GM18909 (cell line): ENCODE data around the gene CORO6.
"Not testable (repeated sequence)": the region's sequence is repeated elsewhere in the genome, so short reads cannot be mapped to it uniquely, and the experiment has no call there.

Experiments used
- ATAC-seq: cut with Tn5 transposase; IDR thresholded peaks from one replicate; pipeline ENCODE4 v1.9.1; 2021; ENCODE audit warnings: mild to moderate bottlenecking; ENCODE audit not compliant: unreplicated experiment, poor library complexity

CORO6 gene

DNA sequence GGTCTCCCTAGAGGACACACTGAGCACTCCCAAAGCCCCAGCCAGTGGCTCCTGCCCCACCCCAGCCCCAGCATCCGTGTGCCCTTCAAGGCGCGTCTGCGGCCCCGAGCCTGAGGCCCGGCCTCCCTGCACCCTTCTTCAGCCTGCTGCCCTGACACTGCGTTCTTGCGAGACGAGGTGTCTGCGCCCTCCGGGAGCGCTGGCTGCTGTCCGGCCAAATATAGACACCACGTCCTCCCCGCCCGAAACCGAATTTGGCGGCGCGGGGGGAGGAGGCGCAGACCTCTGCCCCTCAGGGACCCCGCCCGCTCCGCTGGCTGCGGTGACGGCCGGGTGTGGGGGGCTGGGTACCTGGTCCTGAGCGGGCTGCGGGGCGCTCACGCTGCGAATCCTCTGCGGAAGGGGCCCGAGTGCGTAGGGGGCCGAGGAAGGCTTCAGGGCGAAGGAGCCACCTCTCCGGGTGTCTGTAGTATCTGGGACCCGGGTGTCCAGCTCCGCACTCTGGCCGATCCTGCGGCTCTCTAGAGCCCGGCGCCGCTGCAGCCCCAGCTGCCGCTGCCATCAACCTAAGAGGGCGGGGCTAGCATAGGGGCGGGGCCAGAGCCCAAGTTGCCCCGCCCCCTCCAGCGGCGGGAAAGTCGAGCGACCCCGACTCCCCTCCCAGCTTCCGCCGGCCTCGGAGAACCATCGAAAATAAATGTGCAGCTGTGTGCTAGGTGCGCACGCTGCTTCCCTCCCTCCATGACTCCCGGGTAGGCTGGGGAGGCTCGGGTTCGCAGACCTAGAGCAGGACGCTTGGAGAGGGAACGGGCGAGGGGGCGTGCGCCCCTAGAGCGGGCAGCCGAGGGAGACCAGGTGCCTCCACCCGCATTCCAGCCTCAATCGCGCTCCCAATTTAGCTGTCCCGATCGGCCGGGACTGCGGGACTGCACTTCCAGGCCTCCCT lies at the start of gene CORO6:
CORO6 (minus strand) TSS at position 576 of the 946 bp plus-strand sequence. CDS start 1,491 bp downstream, outside the sequence.
- peak; percentile 59 for ATAC-seq

DNA sequence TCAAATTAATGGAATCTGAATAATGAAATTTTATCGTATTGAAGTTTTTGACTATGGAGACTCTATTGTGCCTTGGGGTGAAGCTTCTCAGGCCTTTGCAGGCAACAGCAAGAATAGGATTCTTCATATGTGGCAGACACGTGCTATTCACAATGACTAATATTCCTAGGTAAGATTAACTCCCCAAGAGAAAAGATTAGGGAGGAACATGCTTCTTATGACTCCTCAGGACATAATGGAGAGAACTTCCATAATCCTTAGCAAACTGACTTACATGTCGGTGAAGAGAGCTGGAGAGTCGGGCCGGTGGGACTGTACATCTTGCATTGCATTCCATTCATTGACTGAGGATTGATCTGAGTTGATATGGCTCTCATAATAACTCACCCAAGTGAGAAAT lies 48.9 kb upstream of the CORO6 start:
- ATAC-seq, result no peak

DNA sequence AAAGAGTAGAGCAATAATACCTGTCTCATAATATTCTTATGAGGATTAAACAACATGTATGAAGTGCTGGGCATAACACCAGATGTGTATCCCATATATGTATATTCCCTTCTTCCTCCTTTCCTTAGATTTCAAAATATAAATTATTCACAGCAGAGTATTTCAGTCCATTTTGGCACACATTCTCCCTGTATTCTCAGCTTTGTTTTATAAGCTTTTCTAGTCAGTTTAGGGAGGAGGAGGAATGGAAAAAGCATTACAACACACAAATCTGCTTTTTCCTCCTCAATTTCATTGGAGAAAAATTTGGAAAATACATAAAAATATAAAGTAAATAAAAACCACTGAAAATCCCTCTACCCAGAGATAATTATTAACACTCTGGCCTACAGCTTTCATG lies 46.6 kb upstream of the CORO6 start:
- ATAC-seq, result no peak

DNA sequence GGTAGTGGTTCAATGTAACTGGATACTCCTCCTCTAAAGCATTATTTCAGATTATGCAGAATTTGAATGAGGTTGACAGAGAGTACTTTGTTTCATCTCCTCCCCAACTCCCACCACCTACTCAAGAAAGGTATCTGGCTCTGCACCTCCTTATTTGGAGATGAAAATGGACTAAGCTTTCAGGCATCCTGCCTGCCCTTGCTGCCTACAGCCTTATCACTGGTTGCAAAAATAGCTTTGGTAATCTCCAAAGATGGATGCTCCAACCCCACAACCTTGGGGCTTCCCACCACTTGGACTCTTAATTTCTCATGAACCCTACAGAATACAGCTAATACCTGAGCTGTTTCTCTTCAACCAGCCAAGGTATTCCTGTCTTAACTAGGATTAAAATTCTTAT lies 45.3 kb upstream of the CORO6 start:
- no peak for ATAC-seq

DNA sequence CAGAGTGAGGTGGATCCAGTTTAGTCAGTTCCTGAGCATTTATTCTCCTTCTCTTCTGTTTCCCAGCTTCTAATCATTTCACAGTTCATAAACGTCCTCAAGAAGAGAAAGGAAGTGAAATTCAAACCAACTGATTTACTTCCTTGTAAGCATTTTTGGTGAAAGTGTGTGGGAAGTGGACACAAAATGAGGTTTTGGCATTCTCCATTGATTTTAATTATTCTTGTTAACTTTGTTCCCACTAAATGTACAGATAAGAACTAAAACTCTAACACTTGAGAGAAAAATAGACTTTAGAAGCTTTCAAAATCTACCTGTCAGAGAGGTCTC lies 42.7 kb upstream of the CORO6 start:
- ATAC-seq, result no peak

DNA sequence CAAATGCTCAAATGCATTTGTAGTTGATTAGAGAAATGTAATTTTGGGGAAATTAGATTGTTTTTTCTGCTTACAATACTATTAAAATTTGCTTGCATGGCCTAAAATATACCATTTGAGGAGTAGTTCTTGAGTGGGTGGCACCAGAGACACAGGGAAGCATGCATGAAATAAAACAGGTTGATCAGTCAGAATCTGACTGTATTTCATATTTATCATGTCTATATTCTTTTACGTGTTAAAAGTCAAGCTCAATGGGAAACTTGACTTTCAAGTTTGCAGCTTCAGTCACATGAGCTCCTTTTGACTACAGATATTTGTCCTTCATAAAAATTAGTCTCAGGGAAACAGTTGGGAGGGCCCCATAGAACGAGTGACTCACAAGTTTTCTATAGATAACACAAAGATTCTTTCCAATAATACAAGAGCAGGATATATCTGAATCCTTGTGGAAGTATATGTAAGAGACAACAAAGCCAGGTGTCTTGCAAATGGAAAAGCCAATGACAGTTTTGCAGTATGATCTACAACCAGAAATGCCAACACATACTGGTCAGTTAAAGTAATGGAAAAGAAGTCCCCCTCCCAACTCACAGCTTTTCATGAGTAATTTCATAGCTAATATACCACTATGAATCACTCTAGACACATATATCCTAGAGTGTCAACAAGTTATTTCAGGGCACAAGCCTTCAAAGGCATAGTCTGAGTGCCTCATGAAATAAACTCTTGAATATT lies 42.2 kb upstream of the CORO6 start:
- ATAC-seq, result no peak

DNA sequence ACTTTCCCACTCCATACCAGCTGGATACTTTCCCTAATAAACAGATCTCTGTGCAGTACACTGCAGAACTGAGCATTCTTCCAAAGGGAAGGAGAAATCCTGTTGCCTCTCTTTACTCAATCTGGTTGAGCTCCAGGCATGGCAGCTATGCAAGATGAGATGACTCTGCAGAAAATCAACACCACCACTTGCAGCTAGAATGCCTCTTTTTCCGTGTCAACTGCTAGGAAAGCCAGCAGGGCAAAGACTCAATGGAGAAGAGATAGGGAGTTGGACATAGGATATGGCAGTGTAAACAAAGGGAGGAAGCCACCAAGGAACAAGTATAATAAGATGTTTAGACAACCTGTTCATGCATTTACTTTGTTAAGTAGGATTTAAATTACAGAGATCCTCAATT lies 40.4 kb upstream of the CORO6 start:
- ATAC-seq, result no peak

DNA sequence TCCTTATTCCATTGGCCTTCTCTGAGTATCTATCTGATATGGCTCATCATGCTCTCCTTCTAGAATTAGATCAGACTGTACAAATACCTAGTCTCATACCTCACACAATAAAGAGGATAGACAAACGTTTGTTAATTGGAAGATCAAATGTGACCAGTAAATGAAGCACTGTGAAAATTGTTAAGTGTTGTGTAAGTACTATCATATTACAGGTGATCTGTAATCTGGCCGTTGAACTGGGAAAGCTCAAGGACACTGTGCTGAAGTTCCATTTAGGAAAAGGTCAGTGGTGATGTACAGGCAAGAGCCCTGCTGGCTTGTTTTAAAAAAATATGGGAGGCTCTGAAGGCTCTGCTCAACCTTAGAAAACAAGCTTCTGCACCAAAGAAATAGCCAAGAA lies 38.5 kb upstream of the CORO6 start:
- no peak for ATAC-seq

DNA sequence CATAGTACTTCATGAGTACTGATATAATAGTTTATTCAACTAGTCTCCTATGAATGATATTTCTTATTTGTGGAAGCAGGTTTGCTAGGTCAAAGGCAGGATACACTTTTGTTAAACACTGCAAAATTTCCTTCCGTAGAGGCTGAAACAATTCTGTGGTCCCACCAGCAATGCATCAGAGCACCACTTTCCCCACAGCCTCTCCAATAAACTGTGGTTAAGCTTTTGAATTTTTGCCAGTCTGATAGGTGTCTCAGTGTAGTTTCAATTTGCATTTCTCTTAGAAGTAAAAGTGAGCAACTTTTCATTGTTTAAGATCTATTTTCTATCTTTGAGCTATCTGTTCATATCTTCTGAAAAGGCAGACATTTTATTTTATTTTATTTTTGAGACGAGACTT lies 36.4 kb upstream of the CORO6 start:
- ATAC-seq, result no peak

DNA sequence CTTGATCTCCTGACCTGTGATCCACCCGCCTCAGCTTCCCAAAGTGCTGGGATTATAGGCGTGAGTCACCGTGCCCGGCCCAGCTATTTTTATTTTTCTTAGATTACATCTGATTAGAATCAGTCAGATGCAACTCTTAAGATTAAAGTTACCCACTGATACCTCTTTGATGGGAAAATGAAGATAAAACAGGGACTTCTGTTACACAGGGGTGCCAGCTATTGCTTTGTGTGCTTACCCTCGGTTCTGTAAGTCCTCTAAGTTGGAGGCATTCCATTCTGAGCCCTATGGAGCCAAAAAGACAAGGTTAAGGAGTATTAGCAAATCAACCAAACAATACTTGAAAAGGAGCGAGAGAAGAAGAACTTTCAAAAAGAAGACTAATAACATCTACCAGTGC lies 32.6 kb upstream of the CORO6 start:
- no peak for ATAC-seq

DNA sequence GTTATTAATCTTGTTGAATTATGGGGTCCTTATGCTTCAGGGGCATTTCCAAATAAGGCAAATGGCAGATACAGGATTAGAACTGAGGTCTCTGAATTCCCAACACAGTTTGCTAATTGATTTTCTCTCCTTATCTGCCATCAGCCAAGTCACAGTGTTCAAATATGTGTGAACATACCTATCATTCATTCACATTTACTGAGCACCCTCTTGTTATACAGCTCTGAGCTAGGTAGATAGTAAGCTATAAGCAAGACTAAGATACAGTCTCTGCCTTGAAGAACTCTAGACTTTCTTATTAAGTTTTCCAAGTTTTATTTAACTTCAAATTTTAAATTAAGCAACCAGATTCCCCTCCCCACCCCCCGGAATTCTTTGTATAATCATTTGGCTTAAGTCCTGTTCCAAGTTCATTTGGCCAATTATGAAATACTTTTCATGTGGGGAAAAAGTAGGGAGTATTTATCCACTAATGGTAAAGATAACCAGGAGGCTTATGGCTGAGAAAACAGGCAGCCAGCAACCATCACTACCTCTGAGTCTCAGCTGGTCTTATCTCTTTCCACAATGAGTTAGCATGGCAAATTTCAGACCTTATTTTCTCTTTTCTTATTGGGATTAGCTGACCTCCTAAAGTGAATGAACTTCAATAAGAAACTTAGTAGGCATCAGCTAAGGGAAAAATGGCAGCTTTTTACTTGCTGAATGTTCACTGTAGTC lies 31.4 kb upstream of the CORO6 start:
- ATAC-seq, result no peak

DNA sequence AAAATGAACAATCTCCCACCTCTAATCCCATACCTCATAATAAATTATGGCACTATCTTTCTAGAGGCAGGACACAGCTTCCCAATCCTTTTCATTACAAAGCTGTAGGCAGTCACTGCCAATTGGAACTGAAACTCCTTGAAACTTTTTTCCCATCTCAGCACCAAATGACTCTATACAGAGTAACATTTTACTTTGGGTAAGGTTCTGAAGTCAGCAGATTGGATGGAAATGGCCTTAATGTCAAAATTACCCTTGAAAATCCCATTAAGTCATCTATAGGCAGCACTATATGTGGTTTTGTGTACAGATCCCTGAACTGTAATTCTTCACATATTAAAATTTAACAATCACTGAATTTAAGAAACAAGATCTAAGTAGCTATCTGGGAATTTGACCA lies 30.3 kb upstream of the CORO6 start:
- no peak for ATAC-seq

DNA sequence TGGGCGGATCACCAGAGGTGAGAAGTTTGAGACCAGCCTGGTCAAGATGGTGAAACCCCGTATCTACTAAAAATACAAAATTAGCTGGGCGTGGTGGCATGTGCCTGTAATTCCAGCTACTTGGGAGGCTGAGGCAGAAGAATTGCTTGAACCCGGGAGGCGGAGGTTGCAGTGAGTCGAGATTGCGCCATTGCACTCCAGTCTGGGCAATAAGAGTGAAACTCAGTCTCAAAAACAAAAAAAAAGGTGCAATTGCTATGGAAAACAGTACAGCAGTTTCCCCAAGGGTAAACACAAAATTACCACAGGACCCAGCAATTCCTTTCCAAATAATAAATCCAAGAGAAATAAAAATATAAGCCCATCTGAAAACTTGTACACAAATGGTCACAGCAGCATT lies 29.2 kb upstream of the CORO6 start:
- not testable (repeated sequence) for ATAC-seq

DNA sequence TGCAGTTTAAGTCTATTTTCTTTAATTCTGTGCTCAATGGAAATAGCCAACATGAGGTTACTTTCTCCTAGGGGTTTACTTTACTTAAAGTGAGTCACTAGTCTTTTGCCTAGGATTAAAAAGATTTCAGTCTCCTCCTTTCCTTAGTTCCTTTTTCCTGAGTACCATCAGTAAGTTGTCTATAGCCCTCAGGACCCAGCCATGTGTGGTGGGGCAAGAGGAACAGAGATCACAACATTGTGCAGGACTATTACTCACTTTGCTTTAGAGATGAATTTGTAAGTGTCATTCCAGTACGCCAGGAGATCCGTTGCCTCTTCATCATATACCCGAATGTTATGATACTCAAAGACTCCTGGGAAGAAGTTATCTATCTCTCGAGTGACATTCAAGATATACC lies 27.7 kb upstream of the CORO6 start:
- no peak for ATAC-seq

DNA sequence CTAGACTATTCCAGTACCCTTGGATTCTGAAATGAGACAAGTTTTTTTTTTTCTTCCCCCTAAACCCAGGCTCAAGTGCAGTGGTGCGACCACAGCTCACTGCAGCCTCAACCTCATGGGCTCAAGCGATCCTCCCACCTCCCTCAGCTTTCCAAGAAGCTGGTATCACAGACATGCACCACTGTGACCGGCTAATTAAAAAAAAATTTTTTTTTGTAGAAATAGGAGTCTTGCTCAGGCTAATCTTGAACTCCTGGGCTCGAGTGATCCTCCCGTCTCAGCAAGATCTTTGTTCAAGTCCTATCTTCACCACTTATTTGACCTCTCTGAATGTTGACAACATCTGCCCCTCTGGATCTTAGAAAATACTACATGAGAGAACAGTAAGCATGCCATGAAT lies 26.6 kb upstream of the CORO6 start:
- ATAC-seq, result no peak

DNA sequence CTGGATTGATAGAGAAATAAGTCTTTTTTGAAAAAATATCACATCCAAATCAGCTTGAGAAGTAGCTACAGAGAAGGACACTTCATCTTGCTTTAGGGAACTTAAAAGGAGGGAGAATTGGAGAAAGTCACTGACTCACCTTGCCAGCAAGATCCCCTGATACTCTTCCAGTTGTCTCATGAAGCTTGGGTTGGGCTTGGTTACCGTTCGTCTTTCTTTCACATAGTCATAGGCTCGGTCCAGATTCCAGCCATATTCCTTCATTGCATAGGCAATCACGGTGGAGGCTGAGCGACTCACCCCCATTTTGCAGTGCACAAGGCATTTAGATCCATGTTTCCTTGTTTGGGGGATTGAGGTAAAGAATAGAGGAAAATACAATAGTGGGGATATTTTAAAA lies 25.3 kb upstream of the CORO6 start:
- ATAC-seq, result no peak

DNA sequence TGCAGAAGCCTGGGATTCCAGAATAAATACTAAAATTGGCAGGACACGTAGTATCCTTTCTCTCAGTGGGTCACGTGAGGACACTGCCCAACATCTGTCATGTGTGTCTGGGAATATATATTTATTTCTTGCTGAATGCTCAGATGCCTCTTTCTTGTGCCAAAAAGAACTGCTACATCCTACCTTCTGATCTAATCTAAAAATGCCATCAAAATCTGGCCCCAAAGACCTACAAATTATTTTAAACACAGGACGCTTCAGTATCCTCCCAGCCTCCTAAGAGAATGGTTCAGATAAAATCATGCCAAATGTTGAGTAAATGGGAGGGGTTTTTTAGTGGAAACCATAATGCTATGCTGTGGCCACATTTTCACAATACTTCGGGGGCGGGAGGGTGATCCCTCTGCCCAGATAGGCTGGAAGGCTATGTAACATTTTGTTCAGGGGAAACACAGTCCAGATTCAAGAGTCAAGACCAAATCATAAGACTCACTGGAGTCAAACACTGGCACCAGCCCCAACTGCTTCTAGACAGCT lies 22.9 kb upstream of the CORO6 start:
- ATAC-seq, result no peak

DNA sequence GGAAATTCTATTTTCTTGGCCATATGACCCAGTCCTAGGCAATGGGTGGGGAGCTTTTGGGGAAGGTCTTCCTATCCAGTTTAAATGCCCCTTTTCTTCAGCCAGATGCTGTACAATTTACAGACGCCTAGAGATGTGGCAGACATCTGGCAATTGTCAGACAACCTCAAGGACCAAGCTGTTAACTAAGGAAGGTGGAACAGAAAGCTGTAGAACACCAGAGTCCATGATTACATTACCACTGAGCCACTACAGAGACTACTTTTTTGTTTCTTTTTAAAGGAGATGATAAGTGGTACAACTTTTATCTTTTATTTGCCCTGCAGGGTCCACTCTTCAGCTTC lies 21.1 kb upstream of the CORO6 start:
- no peak for ATAC-seq

DNA sequence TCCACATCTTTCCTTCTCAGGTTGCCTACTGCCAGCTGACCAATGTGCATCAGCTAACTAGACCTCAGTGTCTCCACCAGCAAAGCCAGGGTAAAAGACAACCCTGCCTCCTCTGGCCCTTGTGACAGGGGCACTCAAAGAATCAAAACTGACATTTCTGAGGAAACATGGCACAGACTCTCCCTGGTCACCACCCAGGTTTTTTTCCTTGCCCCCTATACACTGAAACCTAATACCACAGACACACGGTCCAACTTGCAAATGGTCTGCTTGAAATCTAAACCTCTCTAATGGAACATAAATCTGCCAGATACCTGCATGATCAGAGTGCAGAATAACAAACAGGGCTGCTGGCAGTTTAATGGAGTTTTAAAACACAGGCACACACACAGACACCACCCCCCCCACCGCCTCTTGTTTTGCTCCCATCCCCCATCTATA lies 19.5 kb upstream of the CORO6 start:
- no peak for ATAC-seq

DNA sequence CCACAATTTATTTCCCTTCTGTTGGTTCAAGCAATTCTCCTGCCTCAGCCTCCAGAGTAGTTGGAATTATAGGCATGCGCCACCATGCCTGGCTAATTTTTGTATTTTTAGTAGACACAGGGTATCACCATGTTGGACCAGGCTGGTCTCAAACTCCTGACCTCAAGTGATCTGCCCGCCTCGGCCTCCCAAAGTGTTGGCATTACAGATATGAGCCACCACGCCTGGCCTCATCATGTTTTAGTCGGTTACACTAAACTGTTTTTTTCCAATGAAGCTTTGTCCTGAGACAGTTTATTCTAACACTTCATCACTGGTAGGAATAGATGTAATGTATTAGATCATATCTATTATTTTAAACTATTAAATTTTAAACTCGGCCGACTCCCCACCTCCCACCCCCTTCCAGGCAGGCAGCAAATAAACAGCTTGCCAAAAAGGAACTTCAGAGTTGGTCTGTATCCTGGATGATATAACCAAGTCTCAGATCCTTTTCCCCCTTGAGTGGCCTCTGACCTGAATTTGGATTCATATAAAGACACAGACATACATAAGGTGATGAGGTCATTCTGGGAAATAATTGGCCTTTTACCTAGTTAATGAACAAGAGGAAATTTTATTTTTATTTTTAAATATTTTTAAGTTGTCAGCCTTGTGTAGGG lies 18.4 kb upstream of the CORO6 start:
- no peak for ATAC-seq
